ENCODE data around the gene TEAD2.
"Not testable (repeated sequence)": the region's sequence is repeated elsewhere in the genome, so short reads cannot be mapped to it uniquely, and the experiment has no call there.

Gene TEAD2

DNA sequence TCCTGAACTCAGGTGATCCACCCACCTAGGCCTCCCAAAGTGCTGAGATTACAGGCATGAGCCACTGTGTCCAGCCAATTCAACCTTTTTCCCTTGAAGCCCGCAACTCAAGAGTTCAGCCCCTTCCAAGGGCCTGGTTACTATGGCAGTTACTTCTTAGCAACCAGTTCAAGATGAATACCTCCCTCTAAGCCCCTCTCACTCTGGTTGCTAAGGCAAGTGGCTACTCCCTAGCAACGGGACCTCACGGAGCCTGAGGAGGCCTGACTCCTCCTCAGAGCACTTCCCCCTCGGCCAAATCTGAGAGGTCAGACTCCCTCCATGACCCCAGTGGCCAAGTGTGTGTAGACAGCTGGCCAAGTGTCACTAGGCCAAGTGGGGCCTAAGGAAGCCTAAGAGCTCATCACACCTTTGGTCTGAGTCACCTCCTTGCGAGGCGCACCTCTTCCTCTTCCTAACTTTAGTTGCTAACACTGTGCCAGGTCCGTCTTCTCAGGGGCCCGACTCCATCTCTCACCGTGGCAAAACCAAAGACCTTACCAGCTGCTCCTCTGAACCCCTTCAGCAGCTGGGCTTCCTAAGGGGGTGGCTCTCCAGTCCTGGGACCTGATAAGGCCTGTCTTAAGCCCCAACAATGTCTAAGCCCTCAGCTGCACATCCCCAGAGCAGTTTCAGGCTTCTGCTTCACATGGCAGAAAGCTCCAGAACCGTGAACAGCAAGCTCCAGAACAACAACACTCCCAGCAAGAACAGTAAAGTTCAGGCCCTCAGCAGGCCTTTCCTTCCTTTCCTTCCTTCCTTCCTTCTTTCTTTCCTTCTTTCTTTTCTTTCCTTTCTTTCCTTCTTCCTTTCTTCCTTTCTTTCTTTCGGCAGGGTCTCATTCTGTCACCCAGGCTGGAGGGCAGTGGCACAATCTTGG is 17.5 kb downstream of the TEAD2 start:
- DNase-seq, result no peak

DNA sequence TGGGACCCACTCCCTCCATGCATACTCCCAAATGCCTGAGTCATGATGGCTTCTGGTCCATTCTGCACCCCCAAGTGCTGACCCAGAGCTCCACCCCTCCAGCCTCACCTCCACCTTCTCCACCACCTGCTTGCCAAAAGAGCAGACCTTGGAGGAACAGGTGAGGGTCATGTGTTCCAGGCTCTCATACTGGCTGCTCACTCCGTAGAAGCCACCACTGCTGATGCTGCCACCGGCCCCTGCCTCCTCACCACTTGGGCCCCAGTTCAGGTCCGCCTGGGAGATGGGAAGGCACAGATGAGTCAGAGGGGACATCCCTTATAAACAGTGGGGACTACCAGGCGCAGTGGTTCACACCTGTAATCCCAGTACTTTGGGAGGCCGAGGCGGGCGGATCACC is 19.1 kb downstream of the TEAD2 start:
- DNase-seq, result no peak

DNA sequence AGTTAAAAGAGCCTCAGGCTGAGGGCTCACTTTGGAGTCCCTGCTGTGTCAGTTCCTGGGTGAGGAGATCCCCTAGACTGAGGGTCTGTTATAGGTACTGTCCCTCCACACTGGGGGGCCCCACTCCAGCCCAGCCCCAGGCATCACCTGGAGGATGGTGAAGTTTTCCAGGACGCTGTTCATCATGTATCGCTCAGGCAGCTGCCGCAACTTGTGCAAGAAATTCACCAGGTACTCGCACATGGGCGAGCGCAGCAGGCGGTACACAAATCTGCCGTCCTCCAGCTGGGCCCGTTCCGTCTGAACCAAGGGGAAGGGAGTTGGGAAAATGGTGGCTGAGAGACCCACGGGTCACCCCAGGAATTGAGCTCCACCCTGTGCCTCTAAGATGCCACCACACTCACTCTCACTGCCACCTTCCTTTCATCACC is 19.9 kb downstream of the TEAD2 start:
- no peak for DNase-seq

DNA sequence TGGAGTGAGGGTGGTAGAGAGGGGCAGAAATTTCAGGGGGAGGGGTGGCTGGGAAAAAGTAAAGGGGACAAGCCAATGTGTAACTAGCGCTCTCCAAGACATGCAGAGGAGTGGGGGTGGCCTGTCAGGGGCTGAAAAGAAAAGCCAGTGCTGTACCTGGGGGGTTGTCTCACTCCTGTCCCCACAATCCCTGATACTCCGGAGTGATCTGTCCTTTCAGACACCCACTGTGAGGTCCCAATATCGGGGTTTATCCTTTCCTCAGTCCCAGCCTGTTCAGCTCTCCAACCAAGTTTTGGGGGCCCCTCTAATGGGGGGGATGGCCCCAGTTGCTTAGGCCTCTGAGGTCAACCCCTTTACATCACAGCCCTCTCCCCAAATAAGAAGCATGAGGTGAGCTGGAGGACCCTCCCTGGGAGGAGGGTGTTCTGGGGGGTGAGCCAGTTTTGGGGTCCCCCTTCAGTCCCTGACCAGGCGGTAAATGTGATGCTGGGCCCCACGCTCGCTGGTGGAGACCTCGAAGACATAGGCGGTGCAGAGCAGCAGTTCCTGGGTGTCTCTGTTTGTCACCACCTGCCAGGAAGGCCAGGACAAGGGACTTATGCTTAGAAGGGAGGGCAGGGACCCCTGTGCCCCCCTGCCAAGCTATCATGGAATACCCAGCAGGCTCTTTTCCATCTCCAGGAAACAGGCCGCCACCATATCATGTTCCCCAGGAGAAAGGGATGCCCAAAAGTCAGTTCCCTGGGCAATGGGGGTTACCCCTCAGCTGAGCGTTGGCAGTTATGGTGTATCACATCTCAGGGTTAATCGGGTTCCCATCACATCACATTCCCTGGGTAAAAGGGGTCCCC is 21.1 kb downstream of the TEAD2 start:
- DNase-seq, result no peak

DNA sequence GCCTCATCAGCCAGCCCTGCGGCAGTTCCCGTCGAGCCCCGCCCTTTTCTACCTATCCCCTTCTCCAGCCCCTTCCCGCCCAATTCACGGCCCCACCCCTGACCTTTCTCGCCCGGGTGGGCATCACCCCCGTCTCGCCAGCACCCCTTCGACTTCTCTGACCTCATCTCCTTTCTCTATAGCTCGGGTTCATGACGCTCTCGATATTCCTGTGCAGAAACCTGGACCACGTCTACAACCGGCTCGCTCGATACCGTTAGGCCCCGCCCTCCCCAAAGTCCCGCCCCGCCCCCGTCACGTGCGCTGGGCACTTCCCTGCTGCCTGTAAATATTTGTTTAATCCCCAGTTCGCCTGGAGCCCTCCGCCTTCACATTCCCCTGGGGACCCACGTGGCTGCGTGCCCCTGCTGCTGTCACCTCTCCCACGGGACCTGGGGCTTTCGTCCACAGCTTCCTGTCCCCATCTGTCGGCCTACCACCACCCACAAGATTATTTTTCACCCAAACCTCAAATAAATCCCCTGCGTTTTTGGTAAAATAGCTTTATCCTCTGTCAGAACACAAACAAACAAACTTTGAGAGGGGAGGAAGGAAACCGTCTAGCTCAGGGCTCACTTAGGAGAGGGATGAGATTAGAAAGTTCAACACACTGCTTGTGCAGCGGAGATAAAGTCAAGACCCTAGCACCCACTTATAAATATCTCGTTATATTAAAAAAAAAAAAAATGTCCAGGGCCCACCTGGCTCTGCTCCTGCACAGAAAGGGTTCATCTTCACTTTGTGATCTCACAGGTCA is 21.9 kb downstream of the TEAD2 start:
- DNase-seq, result peak; percentile 22

DNA sequence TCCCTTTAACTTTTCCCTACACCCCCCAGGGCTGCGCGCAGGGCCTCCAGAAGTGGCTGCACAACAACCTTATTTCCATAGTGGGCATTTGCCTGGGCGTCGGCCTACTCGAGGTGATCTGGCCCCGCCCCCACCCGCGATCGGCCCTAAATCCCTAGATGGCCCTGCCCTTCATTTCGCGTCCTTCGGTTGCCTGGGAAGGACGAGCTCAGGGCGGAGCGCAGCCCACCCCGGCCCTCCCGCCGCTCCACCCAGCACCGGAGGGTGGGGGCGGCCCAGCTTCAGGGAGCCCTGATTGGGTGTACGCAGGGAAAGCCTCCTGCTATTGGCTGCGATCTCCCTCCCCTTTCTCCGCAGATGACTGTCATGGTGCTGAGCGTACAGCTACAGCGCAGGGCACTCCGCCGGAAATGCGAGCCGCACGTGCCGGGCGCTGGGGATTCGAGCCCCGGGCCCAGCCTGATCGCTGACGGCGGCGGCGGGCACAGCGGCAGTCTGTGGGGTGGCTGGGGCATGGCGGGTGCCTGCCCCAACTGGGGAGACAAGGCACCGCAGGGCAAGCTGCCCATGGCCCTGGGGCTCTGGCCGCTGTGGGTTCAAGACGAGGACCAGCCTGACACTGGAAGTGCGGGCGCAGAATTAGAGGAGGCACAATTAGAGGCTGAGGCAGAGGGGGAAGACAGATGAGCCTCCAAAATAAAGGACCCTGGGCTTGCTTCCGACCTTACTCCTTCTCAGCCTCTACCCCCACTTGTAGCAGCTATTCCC is 22.7 kb downstream of the TEAD2 start:
- no peak for DNase-seq

DNA sequence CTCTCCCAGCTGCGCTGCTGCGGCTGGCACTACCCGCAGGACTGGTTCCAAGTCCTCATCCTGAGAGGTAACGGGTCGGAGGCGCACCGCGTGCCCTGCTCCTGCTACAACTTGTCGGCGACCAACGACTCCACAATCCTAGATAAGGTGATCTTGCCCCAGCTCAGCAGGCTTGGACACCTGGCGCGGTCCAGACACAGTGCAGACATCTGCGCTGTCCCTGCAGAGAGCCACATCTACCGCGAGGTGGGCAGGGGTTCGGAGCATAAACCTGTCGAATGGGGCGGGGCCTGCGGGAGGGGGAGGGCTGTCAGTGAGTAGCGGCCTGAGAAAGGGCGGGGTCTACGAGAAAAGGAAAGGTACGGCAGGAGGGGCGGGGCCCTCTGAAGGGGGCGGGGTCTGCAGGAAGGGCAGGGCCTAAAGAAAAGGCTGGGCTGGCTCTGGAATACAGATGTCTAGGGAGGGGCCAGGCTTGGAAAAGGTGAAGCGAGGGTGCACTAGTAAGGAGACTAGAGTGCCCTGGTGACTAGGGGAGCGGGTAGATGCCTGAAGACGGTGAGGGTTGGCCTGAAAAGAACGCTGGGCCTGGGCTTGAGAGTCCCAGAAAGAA is 23.4 kb downstream of the TEAD2 start:
- DNase-seq, result no peak

DNA sequence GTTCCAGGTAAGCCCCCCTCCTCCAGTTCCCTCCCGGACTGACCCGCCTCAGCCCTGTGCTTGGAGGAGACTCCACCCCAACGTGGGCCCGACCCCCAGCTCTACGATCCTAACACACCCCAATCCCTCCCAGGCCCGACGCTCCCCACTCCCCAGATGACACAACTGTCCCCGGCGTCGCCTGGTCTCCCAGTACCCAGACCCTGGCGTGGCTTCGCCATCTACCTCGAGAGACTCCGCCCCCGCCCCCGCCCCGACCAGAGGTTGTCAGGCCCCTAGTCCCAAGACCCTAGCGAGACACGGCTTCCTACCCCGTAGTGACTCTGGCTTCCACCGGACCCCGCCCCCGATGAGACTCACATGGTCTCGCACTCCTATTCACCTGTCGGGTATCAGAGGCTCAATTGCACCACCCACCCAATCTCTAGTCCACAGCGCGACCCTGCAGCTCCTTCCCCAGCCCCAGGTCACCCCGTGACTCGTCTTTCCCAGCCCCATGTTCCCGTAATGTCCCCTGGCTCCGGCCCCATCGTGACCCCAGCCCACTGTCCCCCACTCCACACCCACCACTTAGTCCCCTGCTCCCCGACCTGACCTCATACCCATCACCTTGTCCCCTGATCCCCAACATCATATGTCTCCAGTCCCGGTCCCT is 24.1 kb downstream of the TEAD2 start:
- DNase-seq, result no peak

DNA sequence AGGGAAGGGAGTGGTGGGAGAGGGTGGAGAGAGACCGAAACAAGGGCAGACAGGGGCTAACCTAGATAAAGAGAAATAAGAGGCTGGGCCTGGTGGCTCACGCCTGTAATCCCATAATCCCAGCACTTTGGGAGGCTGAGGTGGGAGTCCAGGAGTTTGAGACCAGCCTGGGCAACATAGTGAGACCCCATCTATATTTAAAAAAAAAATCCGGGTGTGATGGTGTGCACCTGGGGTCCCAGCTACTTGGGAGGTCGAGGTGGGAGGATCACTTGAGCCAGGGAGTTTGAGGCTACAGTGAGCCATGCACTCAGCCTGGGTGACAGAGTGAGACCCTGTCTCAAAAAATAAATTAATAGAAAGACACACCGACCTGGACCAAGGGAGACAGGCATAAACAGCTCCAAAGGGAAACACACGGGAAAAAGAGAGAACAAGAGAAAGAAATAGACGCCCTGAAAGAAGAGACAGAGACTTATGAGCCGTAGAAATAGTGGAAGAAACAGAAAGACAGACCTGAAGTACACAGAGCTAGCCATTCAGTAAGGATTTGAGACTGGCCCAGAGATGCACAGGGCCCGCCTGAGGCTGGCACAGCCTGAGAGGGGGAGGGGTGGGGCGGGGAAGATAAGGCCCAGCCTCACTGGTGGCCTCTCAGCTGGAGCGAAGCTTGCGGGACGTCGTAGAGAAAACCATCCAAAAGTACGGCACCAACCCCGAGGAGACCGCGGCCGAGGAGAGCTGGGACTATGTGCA is 24.8 kb downstream of the TEAD2 start:
- DNase-seq, result no peak

DNA sequence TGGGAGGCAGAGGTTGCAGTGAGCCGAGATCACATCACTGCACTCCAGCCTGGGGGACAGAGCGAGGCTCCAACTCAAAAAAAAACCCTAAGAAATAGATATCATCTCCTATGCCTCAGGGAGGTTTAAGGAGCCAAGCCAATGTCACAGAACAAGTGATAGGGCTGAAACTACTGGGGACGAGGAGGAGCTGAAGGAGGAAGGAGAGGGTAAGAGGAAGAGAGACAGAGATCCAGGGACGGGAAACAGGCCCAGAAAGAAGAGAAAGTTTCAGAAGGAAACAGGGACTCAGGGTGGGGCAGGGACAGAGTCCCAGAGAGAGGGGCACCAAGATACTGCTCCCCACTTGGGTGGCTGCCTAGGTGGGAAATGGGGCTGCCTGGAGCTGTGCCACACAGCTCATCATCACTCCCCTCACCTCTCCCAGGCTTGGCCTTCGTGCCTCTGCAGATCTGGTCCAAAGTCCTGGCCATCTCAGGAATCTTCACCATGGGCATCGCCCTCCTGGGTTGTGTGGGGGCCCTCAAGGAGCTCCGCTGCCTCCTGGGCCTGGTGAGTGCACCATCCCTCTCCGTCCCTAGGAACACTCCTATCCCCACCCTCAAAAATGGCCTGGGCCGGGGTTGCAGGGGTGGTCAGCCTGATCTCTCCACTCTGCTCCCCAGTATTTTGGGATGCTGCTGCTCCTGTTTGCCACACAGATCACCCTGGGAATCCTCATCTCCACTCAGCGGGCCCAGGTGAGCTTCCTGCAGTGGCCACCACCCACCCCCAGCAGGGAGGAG is 25.5 kb downstream of the TEAD2 start:
- DNase-seq, result no peak

DNA sequence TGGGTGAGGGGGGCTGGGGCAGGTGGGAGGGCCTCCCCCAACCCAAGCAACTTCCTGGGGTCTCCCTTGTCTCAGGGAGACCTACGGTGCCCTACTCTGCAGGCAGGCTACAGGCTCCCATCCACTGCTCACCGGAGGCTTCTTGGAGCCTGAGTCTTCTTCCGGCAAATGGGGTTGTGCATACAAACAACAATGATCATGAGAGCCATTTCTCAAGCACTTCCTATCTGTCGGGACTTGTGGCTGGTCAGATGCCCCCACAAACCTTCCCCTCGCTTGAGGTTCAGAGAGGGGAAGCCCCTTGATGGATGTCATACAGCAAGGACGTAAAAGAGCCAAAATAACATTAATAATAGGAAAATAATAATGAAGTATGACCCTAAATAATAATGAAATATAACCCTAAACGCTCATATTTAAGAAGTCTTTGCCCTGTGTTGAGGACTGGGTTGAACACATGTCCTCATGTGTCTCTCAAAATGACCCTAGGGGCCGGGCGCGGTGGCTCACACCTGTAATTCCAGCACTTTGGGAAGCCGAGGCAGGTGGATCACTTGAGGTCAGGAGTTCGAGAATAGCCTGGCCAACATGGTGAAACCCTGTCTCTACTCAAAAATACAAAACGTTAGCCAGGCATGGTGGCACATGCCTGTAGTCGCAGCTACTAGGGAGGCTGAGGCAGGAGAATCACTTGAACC is 26.3 kb downstream of the TEAD2 start:
- DNase-seq, result no peak

DNA sequence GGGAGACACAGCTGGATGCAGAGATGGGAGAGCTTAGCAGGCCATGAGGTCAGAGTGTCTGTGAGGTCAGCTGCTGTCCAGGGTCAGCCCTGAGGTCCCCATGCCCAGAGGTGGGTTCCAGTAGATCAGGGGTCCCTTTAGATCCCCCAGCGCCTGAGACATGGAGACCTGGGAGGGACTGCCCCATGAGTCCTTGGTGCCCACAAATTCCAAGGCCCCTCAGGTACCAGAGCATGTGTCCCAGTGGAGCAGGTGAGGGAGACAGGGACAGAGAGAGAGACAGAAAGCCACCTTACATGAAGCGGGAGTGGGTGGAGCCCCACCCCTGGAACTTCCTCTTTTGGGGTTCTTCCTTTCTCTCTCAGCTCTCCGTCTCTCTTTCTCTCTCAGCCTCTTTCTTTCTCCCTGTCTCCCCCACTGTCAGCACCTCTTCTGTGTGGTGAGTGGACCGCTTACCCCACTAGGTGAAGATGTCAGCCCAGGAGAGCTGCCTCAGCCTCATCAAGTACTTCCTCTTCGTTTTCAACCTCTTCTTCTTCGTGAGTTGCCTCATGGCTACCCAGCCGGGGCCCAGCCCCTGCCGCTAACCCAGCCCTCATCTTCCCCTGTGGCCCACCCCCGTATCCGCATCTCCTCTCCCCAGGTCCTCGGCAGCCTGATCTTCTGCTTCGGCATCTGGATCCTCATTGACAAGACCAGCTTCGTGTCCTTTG is 27.0 kb downstream of the TEAD2 start, which contains the start of gene CD37:
TSS of gene CD37 (plus strand) at position 336 of the 713 bp plus-strand sequence. CDS start at position 471, 135 bp downstream.
- no peak for DNase-seq

DNA sequence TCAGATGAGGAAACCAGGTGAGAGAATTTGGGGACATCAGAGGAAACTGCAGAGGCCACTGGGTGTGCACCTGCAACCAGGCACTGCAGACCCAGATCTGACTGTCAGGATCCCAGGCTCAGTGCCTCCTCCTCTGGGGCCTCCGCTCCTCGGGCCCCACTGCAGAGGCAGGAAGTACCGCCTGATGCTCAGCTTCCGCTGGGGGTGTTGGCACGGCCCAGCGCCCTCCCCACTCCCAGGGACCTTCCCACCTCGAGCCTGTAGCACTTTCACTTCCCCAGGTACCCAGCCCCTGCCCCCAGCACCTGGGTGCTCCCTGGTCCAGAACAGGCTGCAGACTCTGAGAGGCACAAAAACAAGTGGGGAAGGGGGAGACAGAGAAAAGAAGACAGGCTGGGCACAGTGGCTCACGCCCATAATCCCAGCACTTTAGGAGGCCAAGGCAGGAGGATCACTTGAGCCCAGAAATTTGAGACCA is 28.4 kb downstream of the TEAD2 start:
- DNase-seq, result no peak

DNA sequence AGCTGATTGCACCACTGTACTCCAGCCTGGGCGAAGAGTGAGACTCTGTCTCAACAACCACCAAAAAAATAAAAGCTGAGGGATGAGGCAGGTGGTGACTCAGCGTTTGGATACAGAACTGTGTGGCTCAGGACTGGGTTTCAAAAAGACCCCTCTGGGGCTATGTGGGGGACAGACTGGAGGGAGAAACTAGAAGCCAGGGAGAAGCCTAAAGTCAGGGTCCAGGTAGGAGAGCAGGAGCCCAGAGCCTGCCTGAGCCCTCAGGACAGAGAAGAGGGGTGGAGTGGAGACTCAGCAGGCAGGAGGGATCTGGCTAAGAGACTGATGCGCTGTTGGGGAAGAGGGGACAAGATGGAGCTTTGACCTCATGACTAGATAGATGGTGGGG is 28.8 kb downstream of the TEAD2 start:
- DNase-seq, result no peak

DNA sequence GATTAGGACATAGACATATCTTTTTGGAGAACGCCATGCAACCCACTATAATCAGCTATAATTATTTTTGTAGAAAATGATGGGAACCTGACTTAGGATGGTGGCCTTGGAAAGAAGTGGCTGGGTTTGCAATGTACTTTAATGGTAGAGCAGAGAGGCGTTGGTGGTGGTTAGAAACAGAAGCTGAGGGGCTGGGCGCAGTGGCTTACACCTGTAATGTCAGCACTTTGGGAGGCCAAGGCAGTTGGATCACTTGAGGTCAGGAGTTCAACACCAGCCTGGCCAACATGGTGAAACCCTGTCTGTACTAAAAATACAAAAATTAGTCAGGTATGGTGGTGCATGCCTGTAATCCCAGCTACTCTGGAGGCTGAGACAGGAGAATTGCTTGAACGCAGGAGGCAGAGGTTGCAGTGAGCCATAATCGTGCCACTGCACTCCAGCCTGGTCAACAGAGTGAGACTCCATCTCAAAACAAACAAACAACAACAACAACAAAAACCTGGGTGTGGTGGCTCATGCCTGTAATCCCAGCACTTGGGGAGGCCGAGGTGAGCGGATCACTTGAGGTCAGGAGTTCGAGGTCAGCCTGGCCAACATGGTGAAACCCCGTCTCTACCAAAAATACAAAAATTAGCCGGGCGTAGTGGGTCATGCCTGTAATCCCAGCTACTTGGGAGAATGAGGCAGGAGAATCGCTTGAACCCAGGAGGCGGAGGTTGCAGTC is 29.4 kb downstream of the TEAD2 start:
- not testable (repeated sequence) for DNase-seq

DNA sequence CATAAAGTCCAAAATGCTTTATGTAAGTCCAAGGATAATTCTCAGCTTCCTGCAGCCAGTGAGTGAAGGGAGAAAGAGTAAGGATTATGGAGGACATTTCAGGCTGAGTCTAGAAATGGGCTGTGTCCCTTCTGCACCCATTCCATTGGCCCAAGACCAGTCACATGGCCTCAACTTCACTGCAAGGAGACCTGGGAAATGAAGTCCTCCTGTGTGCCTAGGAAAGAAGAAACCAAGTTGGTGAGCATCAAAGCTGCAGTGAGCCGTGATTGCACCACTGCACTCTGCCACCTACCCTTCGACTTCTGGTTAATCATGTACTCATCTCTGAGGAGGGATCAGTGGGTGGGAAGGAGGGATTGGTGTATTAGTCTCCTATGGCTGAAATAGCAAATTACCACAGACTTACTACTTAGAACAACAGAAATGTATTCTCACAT is 30.6 kb downstream of the TEAD2 start:
- DNase-seq, result no peak

DNA sequence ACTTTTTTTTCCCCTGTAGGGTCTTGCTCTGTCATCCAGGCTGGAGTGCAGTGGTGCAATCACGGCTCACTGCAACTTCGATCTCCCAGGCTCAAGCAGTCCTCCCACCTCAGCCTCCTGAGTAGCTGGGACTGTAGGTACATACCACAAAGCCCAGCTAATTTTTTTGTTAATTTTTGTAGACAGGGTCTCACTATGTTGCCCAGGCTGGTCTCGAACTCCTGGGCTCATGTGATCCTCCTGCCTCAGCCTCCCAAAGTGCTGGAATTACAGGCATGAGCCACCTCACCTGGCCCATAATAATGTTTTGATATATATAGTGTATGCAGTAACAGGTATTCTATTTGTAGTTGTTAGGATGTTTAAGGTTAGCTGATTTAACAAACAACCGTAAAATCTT is 31.0 kb downstream of the TEAD2 start:
- not testable (repeated sequence) for DNase-seq
